Endothelial cell of umbilical vein (primary cell): ENCODE results near the gene B4GALT5.

ENCODE experiments used
- CTCF ChIP-seq, 2 donors: IDR thresholded peaks; 1 replicate in 1 of 2; 2 replicates in 1 of 2; pipeline ENCODE4 v1.5.1; 2011; ENCODE audit warnings: low read length in 2 of 2, mild to moderate bottlenecking in 2 of 2, moderate library complexity in 2 of 2, control low read depth in 1 of 2, inconsistent platforms in 1 of 2, low read depth in 1 of 2; ENCODE audit not compliant: insufficient read depth in 1 of 2; ENCODE audit errors: extremely low read depth in 1 of 2
- EZH2 ChIP-seq: IDR thresholded peaks from 2 replicates; pipeline ENCODE4 v1.6.1; 2012; ENCODE audit warnings: borderline replicate concordance, low read depth, mild to moderate bottlenecking, moderate library complexity, low read length, inconsistent platforms; ENCODE audit not compliant: severe bottlenecking
- FOS ChIP-seq: IDR thresholded peaks from 2 replicates; pipeline ENCODE4 v1.6.1; 2011; ENCODE audit warnings: mild to moderate bottlenecking, low read length, moderate library complexity, borderline replicate concordance; ENCODE audit not compliant: insufficient read depth
- GATA2 ChIP-seq: IDR thresholded peaks from 2 replicates; pipeline ENCODE4 v1.7.0; 2011; ENCODE audit warnings: low read depth, mild to moderate bottlenecking, moderate library complexity, mixed read lengths, low read length; ENCODE audit not compliant: insufficient read length, insufficient read depth

GRCh38 chr20:49601153-49601924 is 112.3 kb downstream of the B4GALT5 start:
- TF ChIP-seq CTCF (IDR thresholded peaks at IDR 0.05; ENCODE audit: extremely low read depth in 1 of 2, insufficient read depth in 1 of 2, low read depth in 1 of 2, low read length in 2 of 2), result no peak
- no peak for TF ChIP-seq GATA2
- TF ChIP-seq EZH2, result no peak
- no peak for TF ChIP-seq FOS
